Esophagus muscularis mucosa (tissue), 4 donors: ENCODE results near the gene SORCS2.

Source experiments
- EP300 ChIP-seq: sonication (generic); formaldehyde crosslinking; IDR thresholded peaks from one replicate; pipeline ENCODE4 v1.6.1; 2017; ENCODE audit warnings: antibody characterized with exemption
- POLR2A ChIP-seq: fragments of 450-650 bp; IDR thresholded peaks from one replicate; pipeline ENCODE4 v1.6.1; 2017; ENCODE audit warnings: antibody characterized with exemption, moderate library complexity, mild to moderate bottlenecking, low read depth
- TF ChIP-seq, protein P1 (sequence below), 3 experiments: fragments of 200-600 bp in 2 of 3; fragments of 450-650 bp in 1 of 3; sonication (generic) in 2 of 3; IDR thresholded peaks; one replicate each; pipeline ENCODE4 v1.5.1; 2017 to 2019; ENCODE audit warnings: antibody characterized with exemption in 3 of 3, mild to moderate bottlenecking in 2 of 3, moderate library complexity in 1 of 3

GRCh38 chr4:7370038-7370437, 177.7 kb downstream of the SORCS2 start:
- TF ChIP-seq, protein P1, sequence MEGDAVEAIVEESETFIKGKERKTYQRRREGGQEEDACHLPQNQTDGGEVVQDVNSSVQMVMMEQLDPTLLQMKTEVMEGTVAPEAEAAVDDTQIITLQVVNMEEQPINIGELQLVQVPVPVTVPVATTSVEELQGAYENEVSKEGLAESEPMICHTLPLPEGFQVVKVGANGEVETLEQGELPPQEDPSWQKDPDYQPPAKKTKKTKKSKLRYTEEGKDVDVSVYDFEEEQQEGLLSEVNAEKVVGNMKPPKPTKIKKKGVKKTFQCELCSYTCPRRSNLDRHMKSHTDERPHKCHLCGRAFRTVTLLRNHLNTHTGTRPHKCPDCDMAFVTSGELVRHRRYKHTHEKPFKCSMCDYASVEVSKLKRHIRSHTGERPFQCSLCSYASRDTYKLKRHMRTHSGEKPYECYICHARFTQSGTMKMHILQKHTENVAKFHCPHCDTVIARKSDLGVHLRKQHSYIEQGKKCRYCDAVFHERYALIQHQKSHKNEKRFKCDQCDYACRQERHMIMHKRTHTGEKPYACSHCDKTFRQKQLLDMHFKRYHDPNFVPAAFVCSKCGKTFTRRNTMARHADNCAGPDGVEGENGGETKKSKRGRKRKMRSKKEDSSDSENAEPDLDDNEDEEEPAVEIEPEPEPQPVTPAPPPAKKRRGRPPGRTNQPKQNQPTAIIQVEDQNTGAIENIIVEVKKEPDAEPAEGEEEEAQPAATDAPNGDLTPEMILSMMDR (IDR thresholded peaks at IDR 0.05): no peak
- TF ChIP-seq POLR2A (no peak), EP300 (no peak)
